Heart left ventricle (tissue), 13 donors: ENCODE data around the gene ENTPD3.

Experiments used
- POLR2A ChIP-seq, 2 donors: fragments of 450-650 bp; IDR thresholded peaks; one replicate each; pipeline ENCODE4 v1.6.1; 2017; ENCODE audit warnings: antibody characterized with exemption in 2 of 2, mild to moderate bottlenecking in 2 of 2, moderate library complexity in 2 of 2
- TF ChIP-seq, protein P1 (sequence below), 12 donors: fragments of 200-600 bp; sonication (generic) in 4 of 12; IDR thresholded peaks; one replicate each; pipeline versions ENCODE4 v1.5.0 to v1.8.0; 2018 to 2022; ENCODE audit warnings: antibody characterized with exemption in 12 of 12, mild to moderate bottlenecking in 5 of 12
- donor health status: ischemic (EF 13 %, LVEDD 7.1; RV severe dilation, severe dysfunction).
- donor health status: DM: no; HTN: yes; CAD: no.
- donor health status: DM: no; HTN: no; CAD: no.
- donor health status: ischemic (EF 25% LVEDD 6.9; RV normal size, moderate dysfunction).
- donor health status: ischemic (EF 25% LVEDD 5.7; RV mildly dilated, moderate dysfunction).
- donor health status: ischemic (EF 35%, LVEDD 5.7; RV mildly dilated, moderate dysfunction).
- donor health status: nonischemic (EF 11% LVEDD 7.7; RV severe dilation, severe dysfunction).
- donor health status: DM: yes; HTN: yes; CAD: no.
- donor health status: PGD.
- donor health status: ischemic (EF 29% LVEDD 5.4; RV normal size, mild dysfunction).
- donor health status: nonischemic (EF 23%, LVEDD 6.1; RV moderate dilation, normal function).

DNA sequence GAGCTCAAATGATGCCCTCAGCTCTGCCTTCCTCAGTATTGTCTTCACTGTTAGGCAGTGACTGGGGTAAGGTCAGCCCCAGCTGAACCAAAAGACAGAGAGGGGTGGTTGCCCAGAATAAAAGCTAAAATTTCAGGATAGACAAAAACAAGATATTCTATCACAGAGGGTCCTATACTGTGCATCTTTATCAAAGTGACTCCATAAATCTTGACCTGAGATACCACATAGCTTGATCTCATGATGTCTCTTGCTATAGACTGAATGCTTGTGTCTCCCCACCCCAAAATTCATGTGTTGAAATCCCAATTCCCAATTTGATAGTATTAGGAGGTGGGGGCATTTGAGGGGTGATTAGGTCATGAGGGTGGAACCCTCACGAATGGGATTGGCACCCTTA is 47.1 kb upstream of the ENTPD3 start:
- TF ChIP-seq, protein P1, sequence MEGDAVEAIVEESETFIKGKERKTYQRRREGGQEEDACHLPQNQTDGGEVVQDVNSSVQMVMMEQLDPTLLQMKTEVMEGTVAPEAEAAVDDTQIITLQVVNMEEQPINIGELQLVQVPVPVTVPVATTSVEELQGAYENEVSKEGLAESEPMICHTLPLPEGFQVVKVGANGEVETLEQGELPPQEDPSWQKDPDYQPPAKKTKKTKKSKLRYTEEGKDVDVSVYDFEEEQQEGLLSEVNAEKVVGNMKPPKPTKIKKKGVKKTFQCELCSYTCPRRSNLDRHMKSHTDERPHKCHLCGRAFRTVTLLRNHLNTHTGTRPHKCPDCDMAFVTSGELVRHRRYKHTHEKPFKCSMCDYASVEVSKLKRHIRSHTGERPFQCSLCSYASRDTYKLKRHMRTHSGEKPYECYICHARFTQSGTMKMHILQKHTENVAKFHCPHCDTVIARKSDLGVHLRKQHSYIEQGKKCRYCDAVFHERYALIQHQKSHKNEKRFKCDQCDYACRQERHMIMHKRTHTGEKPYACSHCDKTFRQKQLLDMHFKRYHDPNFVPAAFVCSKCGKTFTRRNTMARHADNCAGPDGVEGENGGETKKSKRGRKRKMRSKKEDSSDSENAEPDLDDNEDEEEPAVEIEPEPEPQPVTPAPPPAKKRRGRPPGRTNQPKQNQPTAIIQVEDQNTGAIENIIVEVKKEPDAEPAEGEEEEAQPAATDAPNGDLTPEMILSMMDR (IDR thresholded peaks at IDR 0.05) = no peak
- no peak for TF ChIP-seq POLR2A (IDR thresholded peaks at IDR 0.05)
